Adipocyte (in vitro differentiated cells): Measurements from ENCODE around the gene ZNF778.
"Not testable (repeated sequence)": the region's sequence is repeated elsewhere in the genome, so short reads cannot be mapped to it uniquely, and the experiment has no call there.

ENCODE experiments used
- DNase-seq: peaks from one replicate; pipeline ENCODE4 v3.0.0-alpha.2; 2015; ENCODE audit warnings: low read depth
- H3K27me3 ChIP-seq: replicated peaks from 2 replicates; pipeline ENCODE4 v1.7.0; 2013; ENCODE audit warnings: mild to moderate bottlenecking, low read length, moderate library complexity; ENCODE audit not compliant: control insufficient read depth, insufficient read depth
- H3K36me3 ChIP-seq: 2 replicates; pipeline ENCODE4 v1.7.0; 2013; ENCODE audit warnings: low read length, mild to moderate bottlenecking, moderate library complexity; ENCODE audit not compliant: control insufficient read depth, insufficient read depth, severe bottlenecking
- H3K4me1 ChIP-seq: 2 replicates; pipeline ENCODE4 v1.7.0; 2013; ENCODE audit warnings: mild to moderate bottlenecking, low read length, moderate library complexity; ENCODE audit not compliant: control insufficient read depth, insufficient read depth
- H3K4me3 ChIP-seq: 2 replicates; pipeline ENCODE4 v1.7.0; 2013; ENCODE audit warnings: mild to moderate bottlenecking, low read length, moderate library complexity
- H3K9ac ChIP-seq: 2 replicates; pipeline ENCODE4 v1.7.0; 2013; ENCODE audit warnings: mild to moderate bottlenecking, low read length, moderate library complexity
- H3K9me3 ChIP-seq: 2 replicates; pipeline ENCODE4 v1.7.0; 2013; ENCODE audit warnings: mild to moderate bottlenecking, low read length, moderate library complexity; ENCODE audit not compliant: control insufficient read depth

The ZNF778 gene

GRCh38 chr16:89257281-89257731 is 39.8 kb downstream of the ZNF778 start:
- peak overlapping the region; percentile 88 for H3K9ac ChIP-seq
- H3K36me3 ChIP-seq: no peaks in the 10 kb centered on the region
- peak; percentile 39 for DNase-seq
- peak overlapping the region; percentile 83 for H3K4me3 ChIP-seq
- peaks cover 21% of the 10 kb centered on the region for H3K4me1 ChIP-seq
- H3K27me3 ChIP-seq: no peaks in the 10 kb centered on the region
- H3K9me3 ChIP-seq: no peaks in the 10 kb centered on the region

- H3K4me3 ChIP-seq: peak overlapping the region; percentile 83
- peak overlapping the region; percentile 88 for H3K9ac ChIP-seq
- DNase-seq: no peak
- peaks cover 21% of the 10 kb centered on the region for H3K4me1 ChIP-seq
- no peaks in the 10 kb centered on the region for H3K27me3 ChIP-seq
- H3K36me3 ChIP-seq: no peaks in the 10 kb centered on the region
- H3K9me3 ChIP-seq: no peaks in the 10 kb centered on the region
Measured at GRCh38 chr16:89257757-89258465, 40.4 kb downstream of the ZNF778 start.

GRCh38 chr16:89259901-89260300 is 42.4 kb downstream of the ZNF778 start:
- not testable (repeated sequence) for H3K27me3 ChIP-seq, H3K4me3 ChIP-seq, DNase-seq, H3K9ac ChIP-seq, H3K9me3 ChIP-seq, H3K36me3 ChIP-seq
- peaks cover 21% of the 10 kb centered on the region for H3K4me1 ChIP-seq

- Histone ChIP-seq H3K27me3 (no peaks in the 10 kb centered on the region), H3K4me1 (peaks cover 16% of the 10 kb centered on the region), H3K9ac (peak overlapping the region; percentile 76), H3K4me3 (peak overlapping the region; percentile 64), H3K9me3 (no peaks in the 10 kb centered on the region), H3K36me3 (peaks cover 18% of the 10 kb centered on the region)
- no peak for DNase-seq
Measured at GRCh38 chr16:89261691-89262563, 44.4 kb downstream of the ZNF778 start.

GRCh38 chr16:89264800-89265550 is 47.5 kb downstream of the ZNF778 start:
- peaks cover 26% of the 10 kb centered on the region for H3K4me1 ChIP-seq
- H3K9me3 ChIP-seq: no peaks in the 10 kb centered on the region
- H3K36me3 ChIP-seq: peaks cover 27% of the 10 kb centered on the region
- H3K4me3 ChIP-seq: no peak overlapping the region
- H3K27me3 ChIP-seq: no peaks in the 10 kb centered on the region
- DNase-seq: no peak
- H3K9ac ChIP-seq: no peak overlapping the region

GRCh38 chr16:89265647-89266046 is 48.1 kb downstream of the ZNF778 start:
- Histone ChIP-seq H3K36me3 (peaks cover 33% of the 10 kb centered on the region), H3K9ac (no peak overlapping the region), H3K9me3 (no peaks in the 10 kb centered on the region)

GRCh38 chr16:89266521-89267134 is 49.1 kb downstream of the ZNF778 start:
- peaks cover 39% of the 10 kb centered on the region for H3K36me3 ChIP-seq
- H3K27me3 ChIP-seq: no peaks in the 10 kb centered on the region
- no peak overlapping the region for H3K9ac ChIP-seq
- no peak overlapping the region for H3K4me3 ChIP-seq
- no peak for DNase-seq
- H3K9me3 ChIP-seq: no peaks in the 10 kb centered on the region
- H3K4me1 ChIP-seq: peaks cover 27% of the 10 kb centered on the region

More at GRCh38 chr16:89265647-89266046, 48.1 kb downstream of the ZNF778 start:
- no peak for DNase-seq
- no peak overlapping the region for H3K4me3 ChIP-seq
- peaks cover 32% of the 10 kb centered on the region for H3K4me1 ChIP-seq
- H3K27me3 ChIP-seq: no peaks in the 10 kb centered on the region

- peaks cover 21% of the 10 kb centered on the region for H3K4me1 ChIP-seq
- H3K9ac ChIP-seq, H3K9me3 ChIP-seq, DNase-seq, H3K27me3 ChIP-seq, H3K4me3 ChIP-seq: not testable (repeated sequence)
- H3K36me3 ChIP-seq: peaks cover 49% of the 10 kb centered on the region
Measured at GRCh38 chr16:89267746-89268145, 50.2 kb downstream of the ZNF778 start.

- Histone ChIP-seq H3K9me3 (no peaks in the 10 kb centered on the region), H3K36me3 (peaks cover 57% of the 10 kb centered on the region), H3K9ac (peak overlapping the region; percentile 85), H3K27me3 (no peaks in the 10 kb centered on the region), H3K4me1 (peaks cover 21% of the 10 kb centered on the region), H3K4me3 (peak overlapping the region; percentile 73)
- DNase-seq: no peak
Measured at GRCh38 chr16:89268585-89268984, 51.1 kb downstream of the ZNF778 start.

- peak; percentile 55 for DNase-seq
- H3K9ac ChIP-seq: peak overlapping the region; percentile 85
- H3K27me3 ChIP-seq: no peaks in the 10 kb centered on the region
- peak overlapping the region; percentile 73 for H3K4me3 ChIP-seq
- peaks cover 21% of the 10 kb centered on the region for H3K4me1 ChIP-seq
- H3K9me3 ChIP-seq: no peaks in the 10 kb centered on the region
- peaks cover 63% of the 10 kb centered on the region for H3K36me3 ChIP-seq
Measured at GRCh38 chr16:89268987-89269735, 51.7 kb downstream of the ZNF778 start.
